CD4-positive, alpha-beta T cell treated with Interleukin-6 for 4 hours (primary cell): Measurements from ENCODE around the gene SORCS2.

ENCODE experiments used
- DNase-seq: peaks from one replicate; pipeline ENCODE4 v3.0.0-alpha.2; 2020; ENCODE audit warnings: mixed read lengths

The SORCS2 gene

GRCh38 chr4:7309636-7310390 lies 117.5 kb downstream of the SORCS2 start:
- no peak for DNase-seq

GRCh38 chr4:7310451-7310850 lies 118.1 kb downstream of the SORCS2 start:
- DNase-seq, result no peak

- no peak for DNase-seq
Measured at GRCh38 chr4:7311205-7311604, 118.9 kb downstream of the SORCS2 start.

- DNase-seq, result no peak
Measured at GRCh38 chr4:7312691-7313090, 120.4 kb downstream of the SORCS2 start.

GRCh38 chr4:7313347-7313811 lies 121.0 kb downstream of the SORCS2 start:
- DNase-seq, result no peak

GRCh38 chr4:7313991-7314390 lies 121.7 kb downstream of the SORCS2 start:
- no peak for DNase-seq

GRCh38 chr4:7315286-7315685 lies 122.9 kb downstream of the SORCS2 start:
- DNase-seq, result no peak

GRCh38 chr4:7315935-7316334 lies 123.6 kb downstream of the SORCS2 start:
- no peak for DNase-seq

- DNase-seq, result no peak
Measured at GRCh38 chr4:7319024-7319423, 126.7 kb downstream of the SORCS2 start.

- no peak for DNase-seq
Measured at GRCh38 chr4:7320206-7320797, 128.0 kb downstream of the SORCS2 start.

- no peak for DNase-seq
Measured at GRCh38 chr4:7322166-7322991, 130.0 kb downstream of the SORCS2 start.

GRCh38 chr4:7323461-7323871 lies 131.1 kb downstream of the SORCS2 start:
- no peak for DNase-seq

GRCh38 chr4:7323872-7324650 lies 131.7 kb downstream of the SORCS2 start:
- no peak for DNase-seq

GRCh38 chr4:7324651-7325121 lies 132.3 kb downstream of the SORCS2 start:
- no peak for DNase-seq

GRCh38 chr4:7325541-7325940 lies 133.2 kb downstream of the SORCS2 start:
- DNase-seq, result no peak

GRCh38 chr4:7326306-7326692 lies 134.0 kb downstream of the SORCS2 start:
- no peak for DNase-seq

- DNase-seq, result no peak
Measured at GRCh38 chr4:7326693-7327340, 134.5 kb downstream of the SORCS2 start.

GRCh38 chr4:7327341-7327885 lies 135.1 kb downstream of the SORCS2 start:
- no peak for DNase-seq

GRCh38 chr4:7328162-7328912 lies 136.0 kb downstream of the SORCS2 start:
- DNase-seq, result no peak

GRCh38 chr4:7328913-7329638 lies 136.7 kb downstream of the SORCS2 start:
- DNase-seq, result no peak
